ENCODE data around the gene TRIM41.
"Not testable (repeated sequence)": the region's sequence is repeated elsewhere in the genome, so short reads cannot be mapped to it uniquely, and the experiment has no call there.

Gene TRIM41

DNA sequence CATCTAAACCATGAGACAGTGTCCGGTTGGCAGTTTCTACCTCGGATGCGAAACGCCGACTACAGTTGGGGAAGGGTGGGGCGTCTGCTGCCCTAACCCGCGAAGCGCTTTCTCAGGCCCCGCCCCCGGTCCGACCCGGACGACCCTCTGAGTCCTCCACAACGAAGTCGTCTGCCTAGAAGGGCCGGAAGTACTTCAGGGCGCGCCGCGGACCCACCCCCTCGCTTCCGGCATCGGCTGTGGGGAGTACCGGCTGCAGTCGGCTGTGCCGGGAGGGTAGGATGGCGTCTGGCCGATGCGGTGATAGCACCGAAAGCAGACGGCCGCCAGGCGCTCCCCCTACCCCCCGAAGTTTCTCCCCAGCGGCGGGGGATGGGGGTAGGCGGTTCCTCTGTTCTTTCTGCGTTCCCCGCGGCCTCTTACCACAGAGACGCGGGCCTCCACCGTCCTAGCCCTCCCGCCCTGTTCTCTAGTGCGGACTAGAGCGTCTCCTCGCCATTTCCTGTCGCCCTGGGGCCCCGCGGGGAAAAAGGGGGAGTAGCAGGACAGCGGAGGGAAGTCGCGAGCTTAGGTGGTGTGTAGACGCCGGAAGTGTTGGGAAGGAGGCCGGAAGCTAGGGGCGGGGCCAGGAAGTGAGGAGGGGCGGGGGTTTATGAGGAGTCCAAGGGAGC is at the start of gene TRIM41:
TRIM41 (plus strand) TSS at position 224 of the 671 bp plus-strand sequence. CDS start 719 bp downstream, outside the sequence.
- peak; percentile 99 for DNase-seq (ENCODE audit: low read depth)
- TF ChIP-seq MYC (IDR thresholded peaks at IDR 0.05; ENCODE audit: low read depth, low read length) (peak; percentile 63), POLR2A (IDR thresholded peaks at IDR 0.05; ENCODE audit: extremely low read depth, insufficient read length) (peak; percentile 88)
- TF ChIP-seq, protein P1, sequence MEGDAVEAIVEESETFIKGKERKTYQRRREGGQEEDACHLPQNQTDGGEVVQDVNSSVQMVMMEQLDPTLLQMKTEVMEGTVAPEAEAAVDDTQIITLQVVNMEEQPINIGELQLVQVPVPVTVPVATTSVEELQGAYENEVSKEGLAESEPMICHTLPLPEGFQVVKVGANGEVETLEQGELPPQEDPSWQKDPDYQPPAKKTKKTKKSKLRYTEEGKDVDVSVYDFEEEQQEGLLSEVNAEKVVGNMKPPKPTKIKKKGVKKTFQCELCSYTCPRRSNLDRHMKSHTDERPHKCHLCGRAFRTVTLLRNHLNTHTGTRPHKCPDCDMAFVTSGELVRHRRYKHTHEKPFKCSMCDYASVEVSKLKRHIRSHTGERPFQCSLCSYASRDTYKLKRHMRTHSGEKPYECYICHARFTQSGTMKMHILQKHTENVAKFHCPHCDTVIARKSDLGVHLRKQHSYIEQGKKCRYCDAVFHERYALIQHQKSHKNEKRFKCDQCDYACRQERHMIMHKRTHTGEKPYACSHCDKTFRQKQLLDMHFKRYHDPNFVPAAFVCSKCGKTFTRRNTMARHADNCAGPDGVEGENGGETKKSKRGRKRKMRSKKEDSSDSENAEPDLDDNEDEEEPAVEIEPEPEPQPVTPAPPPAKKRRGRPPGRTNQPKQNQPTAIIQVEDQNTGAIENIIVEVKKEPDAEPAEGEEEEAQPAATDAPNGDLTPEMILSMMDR (IDR thresholded peaks at IDR 0.05; ENCODE audit: low read depth, low read length), result no peak
- TF ChIP-seq, protein P2, sequence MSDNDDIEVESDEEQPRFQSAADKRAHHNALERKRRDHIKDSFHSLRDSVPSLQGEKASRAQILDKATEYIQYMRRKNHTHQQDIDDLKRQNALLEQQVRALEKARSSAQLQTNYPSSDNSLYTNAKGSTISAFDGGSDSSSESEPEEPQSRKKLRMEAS (IDR thresholded peaks at IDR 0.05; ENCODE audit: low read depth, low read length), result peak; percentile 74
- peak within 1 kb of the TSS; percentile 70 for H3K4me3 ChIP-seq (ENCODE audit: low read depth, low read length)

DNA sequence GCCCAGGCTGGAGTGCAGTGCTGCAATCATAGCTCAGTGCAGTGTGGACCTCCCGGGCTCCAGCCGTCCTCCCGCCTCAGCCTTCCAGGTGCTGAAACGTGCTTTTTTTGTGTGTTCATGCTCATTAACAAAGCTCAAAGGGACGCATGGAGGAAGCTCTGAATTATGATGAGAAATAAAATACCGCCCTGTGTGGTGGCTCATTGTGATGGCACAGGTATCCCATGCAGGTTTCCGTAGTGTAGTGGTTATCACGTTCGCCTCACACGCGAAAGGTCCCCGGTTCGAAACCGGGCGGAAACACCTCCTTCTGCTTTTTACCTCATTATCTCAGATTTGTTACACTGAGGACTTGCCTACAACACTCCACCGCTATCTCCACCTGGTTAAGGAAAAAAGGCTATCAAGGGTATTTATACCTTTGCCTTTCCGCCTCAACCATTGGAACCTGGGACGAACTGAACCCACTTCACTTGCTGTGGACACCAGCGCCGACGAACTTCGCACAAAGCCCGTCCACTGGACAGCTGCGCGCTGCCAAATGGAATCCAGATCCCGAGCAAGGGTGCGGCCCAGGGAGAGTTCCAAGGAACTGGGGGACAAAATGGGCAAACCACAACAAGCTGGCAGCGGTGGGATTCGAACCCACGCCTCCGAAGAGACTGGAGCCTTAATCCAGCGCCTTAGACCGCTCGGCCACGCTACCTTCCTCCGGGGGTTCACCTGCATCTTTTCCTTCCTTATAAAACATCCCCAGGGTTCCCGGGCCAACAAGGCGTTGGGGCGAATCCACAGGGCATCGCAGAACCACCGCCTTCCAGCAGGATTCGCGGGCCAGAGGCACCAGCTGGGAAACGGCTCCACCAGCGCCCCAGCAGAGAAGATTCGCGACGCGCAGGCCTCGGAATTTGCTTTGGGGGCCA is 49.4 kb upstream of the TRIM41 start:
- TF ChIP-seq, protein P2 (IDR thresholded peaks at IDR 0.05; ENCODE audit: low read depth, low read length), result no peak
- TF ChIP-seq, protein P1 (IDR thresholded peaks at IDR 0.05; ENCODE audit: low read depth, low read length), result no peak
- TF ChIP-seq MYC (IDR thresholded peaks at IDR 0.05; ENCODE audit: low read depth, low read length) (no peak; the same call in 1 of the 2 replicates), POLR2A (IDR thresholded peaks at IDR 0.05; ENCODE audit: extremely low read depth, insufficient read length) (no peak)
- peak overlapping the region; percentile 55 for H3K4me3 ChIP-seq (ENCODE audit: low read depth, low read length)
- DNase-seq (ENCODE audit: low read depth), result peak; percentile 72

DNA sequence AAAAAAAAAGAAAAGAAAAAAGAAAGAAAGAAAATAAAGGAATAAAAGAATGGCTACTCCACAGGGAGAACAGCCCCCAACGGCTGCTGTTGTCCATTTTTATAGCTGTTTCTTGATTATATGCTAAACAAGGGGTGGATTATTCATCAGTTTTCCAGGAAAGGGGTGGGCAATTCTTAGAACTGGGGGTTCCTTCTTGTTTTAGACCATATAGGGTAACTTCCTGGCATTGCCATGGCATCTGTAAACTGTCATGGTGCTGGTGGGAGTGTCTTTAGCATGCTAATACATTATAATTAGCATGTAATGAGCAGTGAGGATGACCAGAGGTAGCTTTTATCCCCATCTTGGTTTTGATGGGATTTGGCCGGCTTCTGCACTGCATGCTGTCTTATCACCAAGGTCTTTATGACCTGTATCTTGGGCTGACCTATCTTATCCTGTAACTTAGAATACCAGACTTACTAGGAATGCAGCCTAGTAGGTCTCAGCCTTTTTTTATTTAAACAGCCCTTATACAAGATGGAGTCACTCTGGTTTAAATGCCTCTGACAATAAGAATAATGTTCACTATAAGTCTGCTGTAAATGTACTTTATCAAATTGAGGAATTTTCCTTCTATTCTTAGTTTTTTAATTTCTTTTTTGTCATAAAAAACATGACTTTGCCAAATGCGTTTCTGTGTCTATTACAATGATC is 46.7 kb upstream of the TRIM41 start:
- TF ChIP-seq, protein P2 (IDR thresholded peaks at IDR 0.05; ENCODE audit: low read depth, low read length), result no peak
- TF ChIP-seq, protein P1 (IDR thresholded peaks at IDR 0.05; ENCODE audit: low read depth, low read length), result no peak
- no peak for TF ChIP-seq MYC (IDR thresholded peaks at IDR 0.05; ENCODE audit: low read depth, low read length)
- TF ChIP-seq POLR2A (IDR thresholded peaks at IDR 0.05; ENCODE audit: extremely low read depth, insufficient read length), result no peak
- DNase-seq (ENCODE audit: low read depth), result no peak
- H3K4me3 ChIP-seq (ENCODE audit: low read depth, low read length), result no peak overlapping the region

DNA sequence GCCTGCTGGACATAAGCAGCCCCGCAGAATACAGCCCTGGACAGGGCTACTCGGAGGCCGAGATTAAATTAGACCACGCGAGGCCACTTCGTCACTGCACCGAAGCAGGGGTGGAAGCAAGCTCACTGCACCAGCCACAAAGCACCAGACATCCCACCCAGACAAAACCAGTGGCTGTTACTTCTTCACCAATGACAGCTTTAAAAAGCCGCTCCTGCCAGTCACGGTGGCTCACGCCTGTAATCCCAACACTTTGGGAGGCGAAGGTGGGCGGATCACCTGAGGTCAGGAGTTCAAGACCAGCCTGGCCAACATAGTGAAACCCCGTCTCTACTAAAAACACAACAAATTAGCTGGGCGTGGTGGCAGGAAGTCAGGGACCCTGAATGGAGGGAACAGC is 45.5 kb upstream of the TRIM41 start:
- not testable (repeated sequence) for H3K4me3 ChIP-seq (ENCODE audit: low read depth, low read length); DNase-seq (ENCODE audit: low read depth)

DNA sequence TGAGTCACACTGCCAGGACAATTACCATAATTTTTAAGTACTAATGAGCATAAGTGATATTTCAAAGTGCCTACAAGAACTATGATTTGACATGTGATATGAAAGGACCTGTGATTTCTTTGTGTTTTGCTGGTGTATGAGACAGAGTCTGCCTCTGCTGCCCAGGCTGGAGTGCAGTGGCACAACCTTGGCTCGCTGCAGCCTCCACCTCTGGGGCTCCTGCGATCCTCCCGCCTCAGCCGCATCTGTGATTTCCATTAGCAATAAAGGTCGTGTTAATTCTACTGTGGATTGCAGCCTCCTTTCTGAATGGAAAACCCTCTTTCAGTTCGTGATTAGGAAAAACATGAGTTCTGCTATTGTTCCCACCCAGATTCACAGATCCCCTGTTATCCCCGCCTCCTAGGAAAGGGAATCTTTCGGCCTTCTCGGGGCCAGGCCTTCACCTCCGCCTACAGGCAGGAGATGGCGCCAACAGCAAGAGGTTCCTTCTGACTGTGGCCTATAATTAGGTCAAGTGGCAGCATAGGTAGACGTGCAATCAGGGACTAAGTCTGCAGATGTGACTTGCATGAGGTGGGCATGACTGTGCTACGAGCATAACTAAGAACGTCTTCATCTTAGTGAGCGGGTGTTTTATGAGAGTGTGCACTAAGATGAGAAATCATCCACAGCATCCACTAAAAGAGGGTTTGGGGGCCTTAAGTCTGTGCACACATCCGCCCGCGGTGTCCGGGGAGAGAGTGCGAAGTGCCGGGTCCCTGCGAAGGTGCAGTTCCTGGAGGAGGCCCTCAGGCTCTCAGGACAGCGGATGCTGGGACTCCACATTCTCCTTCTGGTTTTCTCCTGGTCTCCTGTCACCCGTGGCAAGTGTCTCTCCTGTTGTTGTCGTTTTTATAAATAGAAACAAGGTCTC is 41.2 kb upstream of the TRIM41 start:
- DNase-seq (ENCODE audit: low read depth), result peak; percentile 77
- TF ChIP-seq MYC (IDR thresholded peaks at IDR 0.05; ENCODE audit: low read depth, low read length) (no peak), POLR2A (IDR thresholded peaks at IDR 0.05; ENCODE audit: extremely low read depth, insufficient read length) (no peak)
- TF ChIP-seq, protein P2 (IDR thresholded peaks at IDR 0.05; ENCODE audit: low read depth, low read length), result no peak
- TF ChIP-seq, protein P1 (IDR thresholded peaks at IDR 0.05; ENCODE audit: low read depth, low read length), result peak; percentile 70
- no peak overlapping the region for H3K4me3 ChIP-seq (ENCODE audit: low read depth, low read length)

All from NB4 (cell line).